ENCODE results near the gene SERPINB1. TPM values are rescaled to one million over a fixed set of nuclear protein-coding genes. Genes with fewer than 3 reads are reported as not detected.

The SERPINB1 gene
- total RNA-seq, result 10 to 100 TPM; 33.3 to 48.9 (median 42.1) TPM

- no peak for TF ChIP-seq CTCF (IDR thresholded peaks at IDR 0.05; ENCODE audit: low read depth)
Measured at GRCh38 chr6:2841264-2842138, at the start of gene SERPINB1. SERPINB1 (minus strand) TSS chr6:2841863; CDS start chr6:2840586, 1,277 bp downstream.

GRCh38 chr6:2890976-2891767 lies 49.5 kb upstream of the SERPINB1 start:
- no peak for TF ChIP-seq CTCF (IDR thresholded peaks at IDR 0.05; ENCODE audit: low read depth)

GRCh38 chr6:2885967-2886735 lies 44.5 kb upstream of the SERPINB1 start:
- TF ChIP-seq CTCF (IDR thresholded peaks at IDR 0.05; ENCODE audit: low read depth), result no peak

GRCh38 chr6:2884804-2885203 lies 43.1 kb upstream of the SERPINB1 start:
- TF ChIP-seq CTCF (IDR thresholded peaks at IDR 0.05; ENCODE audit: low read depth), result no peak

GRCh38 chr6:2883673-2884072 lies 42.0 kb upstream of the SERPINB1 start:
- no peak for TF ChIP-seq CTCF (IDR thresholded peaks at IDR 0.05; ENCODE audit: low read depth)

- no peak for TF ChIP-seq CTCF (IDR thresholded peaks at IDR 0.05; ENCODE audit: low read depth)
Measured at GRCh38 chr6:2881423-2881822, 39.8 kb upstream of the SERPINB1 start.

Measured in subcutaneous adipose tissue (tissue), 4 donors.